Astrocyte (in vitro differentiated cells and primary cell): ENCODE data around the gene MAEA.

Source experiments
- EZH2 ChIP-seq: IDR thresholded peaks from 2 replicates; pipeline ENCODE4 v1.6.1; 2012; ENCODE audit warnings: mild to moderate bottlenecking, low read length, inconsistent platforms; ENCODE audit not compliant: insufficient read depth
- TF ChIP-seq, protein P1 (sequence below): IDR thresholded peaks from 2 replicates; pipeline ENCODE4 v1.5.1; 2011; ENCODE audit warnings: low read depth, mild to moderate bottlenecking, inconsistent platforms, low read length, moderate library complexity; ENCODE audit not compliant: insufficient read depth

DNA sequence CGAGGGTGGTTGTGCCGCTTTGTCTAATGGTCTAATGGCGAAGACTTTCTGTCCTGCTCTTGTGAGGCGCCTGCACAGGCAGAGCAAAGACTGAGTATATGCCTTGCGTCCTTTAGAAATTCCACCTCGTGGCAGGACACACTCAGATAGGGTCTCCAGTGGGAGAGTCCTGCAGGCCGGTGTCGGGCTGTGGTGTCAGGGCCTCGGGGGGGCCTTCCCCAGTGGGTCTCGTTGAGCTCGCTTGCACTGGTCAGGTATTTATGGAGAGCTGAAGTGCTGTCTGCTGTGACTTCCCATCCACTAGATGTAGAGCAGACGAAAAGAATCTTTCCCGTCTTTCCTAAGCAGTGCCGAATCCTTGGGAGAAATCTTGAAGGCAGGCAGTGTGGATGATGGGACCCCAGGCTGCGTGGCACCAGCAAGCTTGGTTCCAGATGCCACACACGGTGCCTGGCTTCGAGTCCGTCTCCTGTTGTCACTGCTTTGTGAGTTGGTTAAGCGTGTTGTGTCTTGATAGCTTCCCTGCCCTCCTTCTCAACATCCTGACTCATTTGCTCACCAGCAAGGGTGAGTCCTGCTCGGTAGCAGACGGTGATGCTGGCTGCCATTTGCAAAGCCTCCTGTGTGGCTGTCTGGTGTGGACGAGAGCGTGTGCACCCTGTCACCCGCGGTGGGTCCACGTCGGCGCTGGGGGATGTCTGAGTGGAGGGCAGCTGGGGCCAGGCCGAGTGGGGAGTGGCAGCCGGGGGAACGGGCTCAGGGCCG is 20.5 kb downstream of the MAEA start:
- TF ChIP-seq, protein P1, sequence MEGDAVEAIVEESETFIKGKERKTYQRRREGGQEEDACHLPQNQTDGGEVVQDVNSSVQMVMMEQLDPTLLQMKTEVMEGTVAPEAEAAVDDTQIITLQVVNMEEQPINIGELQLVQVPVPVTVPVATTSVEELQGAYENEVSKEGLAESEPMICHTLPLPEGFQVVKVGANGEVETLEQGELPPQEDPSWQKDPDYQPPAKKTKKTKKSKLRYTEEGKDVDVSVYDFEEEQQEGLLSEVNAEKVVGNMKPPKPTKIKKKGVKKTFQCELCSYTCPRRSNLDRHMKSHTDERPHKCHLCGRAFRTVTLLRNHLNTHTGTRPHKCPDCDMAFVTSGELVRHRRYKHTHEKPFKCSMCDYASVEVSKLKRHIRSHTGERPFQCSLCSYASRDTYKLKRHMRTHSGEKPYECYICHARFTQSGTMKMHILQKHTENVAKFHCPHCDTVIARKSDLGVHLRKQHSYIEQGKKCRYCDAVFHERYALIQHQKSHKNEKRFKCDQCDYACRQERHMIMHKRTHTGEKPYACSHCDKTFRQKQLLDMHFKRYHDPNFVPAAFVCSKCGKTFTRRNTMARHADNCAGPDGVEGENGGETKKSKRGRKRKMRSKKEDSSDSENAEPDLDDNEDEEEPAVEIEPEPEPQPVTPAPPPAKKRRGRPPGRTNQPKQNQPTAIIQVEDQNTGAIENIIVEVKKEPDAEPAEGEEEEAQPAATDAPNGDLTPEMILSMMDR = no peak
- no peak for TF ChIP-seq EZH2
